ENCODE data around the gene PAEP.

Gene PAEP

DNA sequence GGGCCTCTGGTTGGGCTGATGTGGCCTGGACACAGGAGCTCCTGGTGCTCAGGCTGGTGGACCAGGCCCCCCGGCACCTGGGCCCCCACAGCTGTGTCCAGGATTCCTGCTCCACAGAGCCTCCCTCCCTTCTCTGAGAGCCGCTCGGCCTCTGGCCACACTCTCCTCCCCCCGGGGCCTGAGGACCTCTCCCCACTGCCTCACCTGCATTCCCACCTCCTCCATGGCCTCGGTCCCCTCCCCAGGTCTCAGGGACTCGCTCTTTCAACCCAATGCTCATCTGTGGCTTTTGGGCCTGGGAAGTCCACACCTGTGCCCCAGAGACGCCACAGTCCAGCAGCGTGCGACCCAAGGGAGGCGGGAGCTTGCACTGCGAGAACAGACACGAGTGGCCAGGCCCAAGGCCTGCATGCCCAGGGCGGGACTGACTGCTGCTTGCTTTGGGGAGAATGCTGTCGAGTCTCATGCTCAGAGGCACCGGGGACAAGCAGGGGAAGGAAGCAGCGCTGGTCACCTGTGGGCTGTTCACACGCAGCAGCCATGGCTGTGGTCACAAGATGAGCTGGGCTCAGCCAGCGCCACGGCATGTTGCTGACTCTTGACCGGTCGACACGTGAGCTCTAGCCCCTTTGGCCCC, 14.6 kb downstream of the PAEP start:
- Histone ChIP-seq H3K36me3 (ENCODE audit: control insufficient read depth, insufficient read depth, low read length) (no peaks in the 10 kb centered on the region), H3K27me3 (replicated peaks; ENCODE audit: control insufficient read depth, insufficient read depth, low read length, poor library complexity, severe bottlenecking) (no peaks in the 10 kb centered on the region), H3K27ac (ENCODE audit: insufficient read depth, low read length, poor library complexity, severe bottlenecking) (no peak overlapping the region), H3K4me3 (ENCODE audit: insufficient read depth, low read depth, low read length, poor library complexity, severe bottlenecking) (no peak overlapping the region), H3K9me3 (ENCODE audit: control insufficient read depth, low read length) (no peaks in the 10 kb centered on the region), H3K4me1 (ENCODE audit: control insufficient read depth, insufficient read depth, low read length, poor library complexity, severe bottlenecking) (no peaks in the 10 kb centered on the region)
- DNase-seq = no peak

DNA sequence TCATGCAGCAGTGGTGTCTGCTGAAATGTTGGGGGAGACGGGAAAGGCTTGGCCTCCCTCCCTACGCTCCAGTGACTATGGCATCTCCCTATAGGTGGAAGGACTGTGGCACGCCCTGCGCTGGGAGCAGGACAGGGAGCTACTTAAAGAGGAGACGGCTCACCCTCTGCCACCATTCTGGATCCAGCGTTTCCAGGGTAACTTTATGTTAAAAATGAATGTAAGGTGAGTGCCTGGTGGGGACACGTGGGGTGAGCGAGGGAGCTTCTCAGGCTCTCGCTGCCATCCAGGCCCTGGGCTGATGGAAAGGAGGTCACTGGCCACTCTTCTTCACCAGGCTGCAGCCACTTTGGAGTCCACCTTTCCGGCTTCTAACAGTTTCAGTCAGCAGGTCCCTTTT, 15.7 kb downstream of the PAEP start:
- Histone ChIP-seq H3K4me3 (ENCODE audit: insufficient read depth, low read depth, low read length, poor library complexity, severe bottlenecking) (no peak overlapping the region), H3K36me3 (ENCODE audit: control insufficient read depth, insufficient read depth, low read length) (no peaks in the 10 kb centered on the region), H3K9me3 (ENCODE audit: control insufficient read depth, low read length) (no peaks in the 10 kb centered on the region), H3K4me1 (ENCODE audit: control insufficient read depth, insufficient read depth, low read length, poor library complexity, severe bottlenecking) (no peaks in the 10 kb centered on the region), H3K27me3 (replicated peaks; ENCODE audit: control insufficient read depth, insufficient read depth, low read length, poor library complexity, severe bottlenecking) (no peaks in the 10 kb centered on the region), H3K27ac (ENCODE audit: insufficient read depth, low read length, poor library complexity, severe bottlenecking) (no peak overlapping the region)
- DNase-seq = no peak

DNA sequence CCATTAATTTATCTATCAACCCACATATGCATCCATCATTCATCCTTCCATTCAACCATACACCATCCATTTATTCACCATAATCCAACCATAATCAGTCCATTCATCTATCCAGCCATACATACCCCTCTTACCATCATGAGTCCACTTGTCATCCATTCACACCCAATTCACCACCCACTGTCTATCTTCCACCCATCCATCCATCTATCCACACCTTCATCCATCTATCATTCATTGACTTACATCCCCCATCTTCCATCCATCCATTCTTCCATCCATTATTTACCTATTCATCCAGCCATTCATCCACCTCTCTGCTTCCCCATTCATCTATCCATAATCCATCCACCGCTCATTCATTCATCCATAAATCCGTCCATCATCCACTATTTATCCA, 17.8 kb downstream of the PAEP start:
- H3K4me3 ChIP-seq (ENCODE audit: insufficient read depth, low read depth, low read length, poor library complexity, severe bottlenecking) = no peak overlapping the region
- no peaks in the 10 kb centered on the region for H3K27me3 ChIP-seq (replicated peaks; ENCODE audit: control insufficient read depth, insufficient read depth, low read length, poor library complexity, severe bottlenecking)
- H3K27ac ChIP-seq (ENCODE audit: insufficient read depth, low read length, poor library complexity, severe bottlenecking) = no peak overlapping the region
- H3K4me1 ChIP-seq (ENCODE audit: control insufficient read depth, insufficient read depth, low read length, poor library complexity, severe bottlenecking) = no peaks in the 10 kb centered on the region
- H3K36me3 ChIP-seq (ENCODE audit: control insufficient read depth, insufficient read depth, low read length) = no peaks in the 10 kb centered on the region
- DNase-seq = no peak
- H3K9me3 ChIP-seq (ENCODE audit: control insufficient read depth, low read length) = no peaks in the 10 kb centered on the region

DNA sequence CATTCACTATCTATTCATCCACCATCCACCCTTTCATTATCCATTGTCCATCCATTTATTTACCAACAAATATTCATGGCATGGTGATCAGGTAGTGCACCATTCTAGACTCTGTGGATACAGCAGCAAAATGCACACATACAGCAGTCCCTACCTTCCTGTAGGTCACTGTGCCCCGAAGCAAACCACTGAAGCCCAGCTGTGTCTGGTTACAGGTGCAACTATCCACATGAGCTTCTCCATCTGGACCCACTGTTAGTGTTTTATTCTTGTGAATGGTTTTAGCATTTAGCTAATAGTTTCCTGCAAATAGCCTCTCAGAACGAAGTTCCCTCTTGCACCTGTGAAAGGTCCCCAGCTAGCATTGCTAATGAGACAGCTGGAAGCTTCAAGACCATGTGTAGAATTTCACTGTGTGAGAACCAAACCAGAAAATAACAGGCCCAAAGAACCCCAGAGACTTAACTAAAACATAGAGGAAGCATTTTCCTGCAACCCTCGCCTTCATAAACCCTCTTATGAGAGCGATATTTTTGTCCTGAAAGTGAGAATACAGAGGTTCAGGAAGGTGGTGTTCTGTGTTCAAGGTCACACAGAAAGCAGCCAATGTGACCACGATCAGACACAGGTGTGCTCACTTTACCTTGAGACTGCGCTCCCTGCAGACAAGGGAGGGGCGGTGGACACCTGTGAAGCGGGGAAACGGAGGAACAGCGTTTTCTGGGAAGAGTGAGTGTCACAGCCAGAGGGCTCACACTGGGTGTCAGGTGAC, 18.5 kb downstream of the PAEP start:
- Histone ChIP-seq H3K9me3 (ENCODE audit: control insufficient read depth, low read length) (no peaks in the 10 kb centered on the region), H3K4me3 (ENCODE audit: insufficient read depth, low read depth, low read length, poor library complexity, severe bottlenecking) (no peak overlapping the region), H3K27me3 (replicated peaks; ENCODE audit: control insufficient read depth, insufficient read depth, low read length, poor library complexity, severe bottlenecking) (no peaks in the 10 kb centered on the region), H3K27ac (ENCODE audit: insufficient read depth, low read length, poor library complexity, severe bottlenecking) (no peak overlapping the region), H3K36me3 (ENCODE audit: control insufficient read depth, insufficient read depth, low read length) (no peaks in the 10 kb centered on the region), H3K4me1 (ENCODE audit: control insufficient read depth, insufficient read depth, low read length, poor library complexity, severe bottlenecking) (no peaks in the 10 kb centered on the region)
- DNase-seq = no peak

DNA sequence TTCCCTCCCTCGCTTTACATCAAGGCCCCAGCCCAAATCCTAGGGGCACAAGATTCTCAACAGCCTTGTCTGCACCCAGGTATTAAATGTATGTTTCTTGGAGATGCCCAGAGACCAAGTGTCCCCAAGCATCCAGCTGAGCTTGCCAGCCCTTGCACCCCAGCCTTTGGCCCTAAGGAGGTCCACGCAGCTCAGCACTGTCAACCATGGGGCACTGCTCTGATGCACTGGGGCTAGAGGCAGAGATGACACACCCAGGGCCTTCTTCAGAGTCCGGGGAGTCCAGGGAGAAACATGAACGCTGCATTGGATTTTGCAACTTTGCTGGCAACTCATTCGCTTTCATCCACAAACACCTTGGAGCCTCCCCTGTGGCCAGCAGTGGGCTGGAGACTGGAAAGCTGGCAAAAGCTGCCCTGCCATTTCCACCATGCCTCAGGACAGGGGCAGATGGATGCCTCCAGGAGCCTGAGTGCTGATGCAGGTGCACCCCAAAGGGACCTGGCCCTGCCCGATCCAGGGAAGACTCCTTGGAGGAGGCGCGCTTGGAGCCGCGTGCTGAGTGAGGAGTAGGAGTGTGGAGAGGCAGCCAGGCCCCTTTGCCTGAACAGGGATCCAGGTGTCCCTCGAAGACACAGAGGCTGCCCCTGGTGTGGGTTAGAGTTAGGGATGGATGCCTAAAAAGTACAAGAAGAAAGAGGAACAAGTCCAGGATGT, 19.3 kb downstream of the PAEP start:
- no peaks in the 10 kb centered on the region for H3K9me3 ChIP-seq (ENCODE audit: control insufficient read depth, low read length)
- no peaks in the 10 kb centered on the region for H3K4me1 ChIP-seq (ENCODE audit: control insufficient read depth, insufficient read depth, low read length, poor library complexity, severe bottlenecking)
- no peaks in the 10 kb centered on the region for H3K36me3 ChIP-seq (ENCODE audit: control insufficient read depth, insufficient read depth, low read length)
- H3K27me3 ChIP-seq (replicated peaks; ENCODE audit: control insufficient read depth, insufficient read depth, low read length, poor library complexity, severe bottlenecking) = no peaks in the 10 kb centered on the region
- H3K27ac ChIP-seq (ENCODE audit: insufficient read depth, low read length, poor library complexity, severe bottlenecking) = no peak overlapping the region
- no peak for DNase-seq
- no peak overlapping the region for H3K4me3 ChIP-seq (ENCODE audit: insufficient read depth, low read depth, low read length, poor library complexity, severe bottlenecking)

DNA sequence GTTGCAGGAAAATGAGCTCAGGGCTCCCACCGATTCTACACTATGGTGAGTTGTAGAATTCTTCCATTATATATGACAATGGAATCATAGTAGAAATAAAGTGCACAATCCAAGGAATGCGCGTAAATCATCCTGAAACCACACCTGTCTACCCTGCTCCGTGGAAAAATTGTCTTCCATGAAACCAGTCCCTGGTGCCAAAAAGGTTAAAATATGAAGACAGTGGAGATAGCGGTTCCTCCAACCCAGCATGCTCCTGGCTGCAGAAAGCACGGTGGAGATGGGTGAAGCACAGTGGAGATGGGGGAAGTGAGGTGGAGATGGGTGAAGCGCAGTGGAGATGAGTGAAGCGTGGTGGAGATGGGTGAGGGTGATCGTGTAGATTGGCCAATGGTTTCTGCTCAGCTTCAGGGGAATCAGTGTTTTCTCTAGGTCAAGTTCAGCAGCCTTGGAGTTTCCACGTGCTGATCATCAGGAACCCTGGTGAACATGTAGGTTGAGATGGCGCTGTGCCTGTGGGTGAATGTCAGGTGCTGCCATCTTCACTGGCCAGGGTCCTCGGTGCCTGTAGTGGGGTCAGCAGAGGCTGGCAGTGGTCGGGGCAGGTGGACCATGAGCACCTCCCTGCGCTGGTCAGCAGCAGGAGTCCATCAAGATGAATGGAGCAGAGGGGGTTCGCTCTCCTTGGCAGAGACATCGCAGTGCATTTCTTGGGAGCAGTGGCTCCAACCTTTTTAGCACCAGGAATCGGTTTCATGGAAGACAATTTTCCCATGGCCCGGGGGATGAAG, 20.3 kb downstream of the PAEP start:
- DNase-seq = no peak
- H3K9me3 ChIP-seq (ENCODE audit: control insufficient read depth, low read length) = no peaks in the 10 kb centered on the region
- no peak overlapping the region for H3K4me3 ChIP-seq (ENCODE audit: insufficient read depth, low read depth, low read length, poor library complexity, severe bottlenecking)
- no peak overlapping the region for H3K27ac ChIP-seq (ENCODE audit: insufficient read depth, low read length, poor library complexity, severe bottlenecking)
- no peaks in the 10 kb centered on the region for H3K27me3 ChIP-seq (replicated peaks; ENCODE audit: control insufficient read depth, insufficient read depth, low read length, poor library complexity, severe bottlenecking)
- H3K4me1 ChIP-seq (ENCODE audit: control insufficient read depth, insufficient read depth, low read length, poor library complexity, severe bottlenecking) = no peaks in the 10 kb centered on the region
- H3K36me3 ChIP-seq (ENCODE audit: control insufficient read depth, insufficient read depth, low read length) = no peaks in the 10 kb centered on the region

DNA sequence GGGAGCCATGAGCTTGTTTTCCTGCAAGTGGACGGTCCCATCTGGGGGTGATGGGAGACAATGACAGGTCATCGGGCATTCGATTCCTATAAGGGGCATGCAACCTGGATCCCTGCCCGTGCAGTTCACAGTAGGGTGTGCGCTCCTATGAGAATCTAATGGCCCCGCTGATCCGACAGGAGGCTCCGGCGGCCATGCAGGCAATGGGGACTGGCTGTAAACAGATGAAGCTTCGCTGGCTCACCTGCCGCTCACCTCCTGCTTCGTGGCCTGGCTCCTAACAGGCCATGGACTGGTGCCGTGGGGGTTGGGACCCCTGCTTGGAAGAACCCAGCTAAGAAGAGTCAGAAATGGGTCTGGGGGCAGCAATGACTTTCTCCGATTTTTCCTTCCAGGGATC, 21.0 kb downstream of the PAEP start:
- Histone ChIP-seq H3K27me3 (replicated peaks; ENCODE audit: control insufficient read depth, insufficient read depth, low read length, poor library complexity, severe bottlenecking) (no peaks in the 10 kb centered on the region), H3K27ac (ENCODE audit: insufficient read depth, low read length, poor library complexity, severe bottlenecking) (no peak overlapping the region), H3K4me1 (ENCODE audit: control insufficient read depth, insufficient read depth, low read length, poor library complexity, severe bottlenecking) (no peaks in the 10 kb centered on the region), H3K4me3 (ENCODE audit: insufficient read depth, low read depth, low read length, poor library complexity, severe bottlenecking) (no peak overlapping the region), H3K9me3 (ENCODE audit: control insufficient read depth, low read length) (no peaks in the 10 kb centered on the region), H3K36me3 (ENCODE audit: control insufficient read depth, insufficient read depth, low read length) (no peaks in the 10 kb centered on the region)
- no peak for DNase-seq

DNA sequence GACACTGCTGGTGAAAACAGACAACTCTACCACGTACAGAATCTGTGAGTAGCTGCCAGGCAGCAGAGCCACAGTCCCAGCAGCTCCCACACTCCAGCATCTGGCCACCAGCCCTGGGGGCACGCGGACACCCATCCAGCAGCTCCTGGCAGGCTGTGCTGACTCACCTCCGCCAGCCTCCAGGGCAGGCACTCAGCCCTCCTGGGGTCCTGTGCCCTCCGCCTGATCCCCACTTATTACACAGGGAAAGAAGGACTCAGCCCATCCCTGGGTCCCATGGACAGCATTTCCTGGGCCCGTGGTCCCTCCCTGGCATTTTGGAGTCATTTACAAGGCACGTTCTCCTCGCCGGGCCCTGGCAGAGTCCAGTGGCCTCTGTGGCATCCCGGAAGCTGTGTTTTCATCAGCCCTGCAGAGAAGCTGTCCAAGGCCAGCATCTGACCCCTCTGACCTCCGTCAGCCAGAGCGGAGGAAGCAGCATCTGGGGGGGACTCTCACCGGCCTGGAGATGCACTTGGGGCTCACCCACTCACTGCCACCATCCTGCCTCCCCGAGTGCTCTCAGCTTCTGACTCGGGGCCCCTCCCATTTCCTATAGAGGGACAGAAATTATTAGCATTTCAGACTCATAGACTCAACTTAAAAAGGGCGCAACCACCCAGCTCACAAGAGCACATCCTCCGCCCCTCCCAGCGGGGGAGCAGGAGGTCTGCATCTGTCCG, 21.6 kb downstream of the PAEP start:
- Histone ChIP-seq H3K9me3 (ENCODE audit: control insufficient read depth, low read length) (no peaks in the 10 kb centered on the region), H3K27me3 (replicated peaks; ENCODE audit: control insufficient read depth, insufficient read depth, low read length, poor library complexity, severe bottlenecking) (no peaks in the 10 kb centered on the region), H3K27ac (ENCODE audit: insufficient read depth, low read length, poor library complexity, severe bottlenecking) (no peak overlapping the region), H3K36me3 (ENCODE audit: control insufficient read depth, insufficient read depth, low read length) (no peaks in the 10 kb centered on the region), H3K4me3 (ENCODE audit: insufficient read depth, low read depth, low read length, poor library complexity, severe bottlenecking) (no peak overlapping the region), H3K4me1 (ENCODE audit: control insufficient read depth, insufficient read depth, low read length, poor library complexity, severe bottlenecking) (no peaks in the 10 kb centered on the region)
- DNase-seq = no peak

DNA sequence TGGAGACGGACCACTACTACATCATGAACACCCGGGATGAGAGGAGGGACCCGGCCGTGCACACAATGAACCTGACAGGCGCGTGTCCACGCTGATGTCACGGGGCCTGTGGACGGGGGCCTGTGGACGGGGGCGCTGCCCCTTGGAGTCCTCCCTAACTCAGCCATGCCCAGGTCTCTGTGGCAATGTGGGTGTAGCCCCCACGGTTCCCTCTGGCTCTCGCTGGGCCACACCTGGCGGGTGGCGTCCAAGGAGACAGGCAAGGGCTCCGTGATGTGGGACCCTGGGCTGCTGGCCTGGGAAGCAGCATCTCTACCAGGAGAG, 22.1 kb downstream of the PAEP start:
- H3K36me3 ChIP-seq (ENCODE audit: control insufficient read depth, insufficient read depth, low read length) = no peaks in the 10 kb centered on the region
- no peaks in the 10 kb centered on the region for H3K9me3 ChIP-seq (ENCODE audit: control insufficient read depth, low read length)
- H3K27me3 ChIP-seq (replicated peaks; ENCODE audit: control insufficient read depth, insufficient read depth, low read length, poor library complexity, severe bottlenecking) = no peaks in the 10 kb centered on the region
- no peak overlapping the region for H3K27ac ChIP-seq (ENCODE audit: insufficient read depth, low read length, poor library complexity, severe bottlenecking)
- no peaks in the 10 kb centered on the region for H3K4me1 ChIP-seq (ENCODE audit: control insufficient read depth, insufficient read depth, low read length, poor library complexity, severe bottlenecking)
- H3K4me3 ChIP-seq (ENCODE audit: insufficient read depth, low read depth, low read length, poor library complexity, severe bottlenecking) = no peak overlapping the region
- DNase-seq = no peak

Measured in effector memory CD4-positive, alpha-beta T cell (primary cell).